CD1c-positive myeloid dendritic cell (primary cell): ENCODE results near the gene ALG14.

Source experiments
- DNase-seq: peaks from one replicate; pipeline ENCODE4 v3.0.0-alpha.2; 2016; ENCODE audit errors: extremely low spot score

The ALG14 gene

GRCh38 chr1:94927405-94928175 is 145.2 kb downstream of the ALG14 start:
- no peak for DNase-seq

- DNase-seq, result peak; percentile 74
Measured at GRCh38 chr1:94926915-94927404, 145.8 kb downstream of the ALG14 start, which contains the start of gene CNN3. Gene CNN3, minus strand, starts transcription at chr1:94927110. Its CDS starts 216 bp downstream, at chr1:94926894.

GRCh38 chr1:94926126-94926914 is 146.4 kb downstream of the ALG14 start:
- DNase-seq, result no peak

- DNase-seq, result no peak
Measured at GRCh38 chr1:94925561-94926125, 147.1 kb downstream of the ALG14 start.

- DNase-seq, result no peak
Measured at GRCh38 chr1:94925004-94925403, 147.7 kb downstream of the ALG14 start.
